ENCODE results near the gene FBXL15.

Gene FBXL15, protein sequence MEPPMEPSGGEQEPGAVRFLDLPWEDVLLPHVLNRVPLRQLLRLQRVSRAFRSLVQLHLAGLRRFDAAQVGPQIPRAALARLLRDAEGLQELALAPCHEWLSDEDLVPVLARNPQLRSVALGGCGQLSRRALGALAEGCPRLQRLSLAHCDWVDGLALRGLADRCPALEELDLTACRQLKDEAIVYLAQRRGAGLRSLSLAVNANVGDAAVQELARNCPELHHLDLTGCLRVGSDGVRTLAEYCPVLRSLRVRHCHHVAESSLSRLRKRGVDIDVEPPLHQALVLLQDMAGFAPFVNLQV

GRCh38 chr10:102420714-102421506 lies at the start of gene FBXL15:
FBXL15 (plus strand) TSS chr10:102420836; CDS start chr10:102421130, 294 bp downstream.
- DNase-seq: peak; percentile 96

- no peak for DNase-seq
These were observed 49.3 kb upstream of the FBXL15 start for GRCh38 chr10:102371295-102371694.

GRCh38 chr10:102375250-102375649 lies 45.4 kb upstream of the FBXL15 start:
- DNase-seq: no peak

- DNase-seq: no peak
These were observed 44.8 kb upstream of the FBXL15 start for GRCh38 chr10:102375867-102376266.

DNA sequence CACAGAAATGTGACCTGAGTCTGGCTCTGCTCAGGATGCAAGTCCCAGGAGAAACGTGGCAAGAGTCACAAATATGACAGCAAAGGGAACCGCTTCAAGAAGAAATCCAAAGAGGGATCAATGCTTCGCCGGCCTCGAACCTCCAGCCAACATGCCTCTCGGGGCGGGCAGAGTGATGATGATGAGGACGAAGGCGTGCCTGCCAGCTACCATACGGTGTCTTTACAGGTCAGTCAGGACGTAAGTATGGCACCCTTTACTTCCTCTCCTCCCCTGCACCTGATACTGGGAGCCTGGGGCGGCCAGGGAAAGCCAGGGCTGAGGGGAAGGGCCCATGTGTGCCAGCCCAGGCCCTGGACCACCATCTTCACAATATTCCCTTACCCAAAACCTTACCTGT lies 43.7 kb upstream of the FBXL15 start:
- DNase-seq: no peak

GRCh38 chr10:102379383-102379782 lies 41.3 kb upstream of the FBXL15 start:
- DNase-seq: no peak

DNA sequence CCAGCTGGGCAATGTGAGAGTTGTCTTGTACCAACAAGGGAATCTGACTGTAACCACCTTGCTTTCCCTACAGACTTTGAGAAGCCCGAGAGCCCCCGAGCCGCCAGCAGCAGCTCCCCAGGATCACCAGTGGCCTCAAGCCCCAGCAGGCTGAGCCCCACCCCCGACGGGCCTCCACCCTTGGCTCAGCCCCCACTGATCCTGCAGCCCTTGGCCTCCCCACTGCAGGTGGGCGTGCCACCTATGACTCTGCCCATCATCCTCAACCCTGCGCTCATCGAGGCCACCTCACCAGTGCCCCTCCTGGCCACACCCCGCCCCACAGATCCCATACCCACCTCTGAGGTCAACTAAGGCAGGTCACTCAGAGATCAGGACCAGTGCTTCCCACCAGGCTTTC lies 38.7 kb upstream of the FBXL15 start:
- DNase-seq: no peak

- no peak for DNase-seq
These were observed 37.8 kb upstream of the FBXL15 start for GRCh38 chr10:102382871-102383270.

GRCh38 chr10:102384053-102384452 lies 36.6 kb upstream of the FBXL15 start:
- no peak for DNase-seq

GRCh38 chr10:102384606-102385429 lies 35.8 kb upstream of the FBXL15 start:
- no peak for DNase-seq

- DNase-seq: no peak
These were observed 30.7 kb upstream of the FBXL15 start for GRCh38 chr10:102389894-102390293.

DNA sequence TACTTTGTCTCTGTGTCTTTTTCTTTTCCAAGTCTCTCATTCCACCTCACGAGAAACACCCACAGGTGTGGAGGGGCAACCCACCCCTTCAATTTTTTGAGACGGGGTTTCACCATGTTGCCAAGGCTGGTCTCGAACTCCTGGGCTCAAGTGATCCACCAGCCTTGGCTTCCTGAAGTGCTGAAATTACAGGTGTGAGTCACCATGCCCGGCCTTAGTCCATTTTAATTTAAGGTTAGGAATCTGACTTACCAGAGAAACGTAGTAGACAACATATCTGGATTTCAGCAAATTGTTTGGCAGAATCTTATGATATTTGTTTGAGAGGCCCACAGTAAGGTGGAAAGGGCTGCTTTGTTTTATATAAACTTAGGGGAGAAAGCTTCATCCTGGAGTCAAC lies 28.3 kb upstream of the FBXL15 start:
- DNase-seq: no peak

- no peak for DNase-seq
These were observed 27.1 kb upstream of the FBXL15 start for GRCh38 chr10:102393411-102394078.

DNA sequence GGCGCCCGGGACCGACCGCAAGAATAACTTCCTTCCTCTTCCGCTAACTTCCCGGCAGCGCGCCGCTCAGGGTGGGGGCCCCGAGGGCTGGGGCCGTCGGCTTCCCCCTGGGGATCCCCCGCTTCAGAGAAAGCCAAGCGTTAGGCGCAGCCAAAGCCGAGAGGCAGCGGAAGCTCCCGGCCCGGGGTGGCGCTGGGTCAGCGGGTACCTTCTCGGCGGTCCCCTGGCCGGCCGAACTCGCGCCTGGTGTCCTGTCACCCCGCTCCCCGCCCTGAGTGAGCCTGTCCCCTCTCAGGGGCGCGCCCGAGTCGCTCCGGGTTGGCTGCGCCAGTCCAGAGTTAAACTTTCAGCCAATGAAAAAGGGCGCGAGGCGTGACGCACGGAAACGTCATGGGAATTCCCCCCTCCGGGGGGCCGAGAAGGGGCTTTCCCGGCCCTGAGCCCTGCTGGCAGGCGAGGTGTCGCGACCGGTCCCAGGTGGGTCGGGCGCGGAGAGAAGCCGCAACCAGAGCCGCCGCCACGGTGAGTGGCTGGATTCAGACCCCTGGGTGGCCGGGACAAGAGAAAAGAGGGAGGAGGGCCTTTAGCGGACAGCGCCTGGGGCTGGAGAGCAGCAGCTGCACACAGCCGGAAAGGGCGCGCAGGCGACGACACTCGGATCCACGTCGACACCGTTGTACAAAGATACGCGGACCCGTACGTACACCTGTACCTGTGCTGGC lies 26.4 kb upstream of the FBXL15 start:
- peak; percentile 88 for DNase-seq

DNA sequence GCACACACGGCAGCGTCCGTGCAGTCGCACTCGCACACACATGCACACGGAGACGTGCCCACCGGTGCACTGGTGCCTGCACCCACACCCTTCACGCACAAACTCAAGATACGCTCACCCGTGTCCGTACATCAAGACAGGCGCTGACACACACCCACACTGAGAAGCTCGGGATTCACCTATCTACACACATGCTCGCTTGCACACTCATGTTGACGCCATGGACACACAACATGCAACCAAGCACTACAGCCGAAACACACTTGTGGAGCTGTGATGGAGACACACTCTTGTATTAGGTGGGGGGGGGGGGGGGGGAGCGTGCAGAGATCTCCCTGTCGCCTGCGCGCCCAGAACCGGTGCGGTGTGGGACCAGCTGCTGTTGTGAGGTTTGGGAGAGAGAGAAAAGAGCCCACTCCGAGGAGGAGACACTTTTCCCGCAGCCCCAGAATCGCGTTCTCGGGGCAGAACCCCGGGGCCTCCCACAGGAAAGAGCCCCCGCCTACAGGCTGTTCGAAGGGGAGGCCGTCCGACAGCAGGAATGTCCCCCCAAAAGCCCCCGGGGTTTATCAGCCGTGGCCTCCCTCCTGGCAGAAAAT lies 25.7 kb upstream of the FBXL15 start:
- DNase-seq: no peak

GRCh38 chr10:102395400-102396316 lies 25.0 kb upstream of the FBXL15 start, which contains the start of gene NFKB2:
NFKB2 (plus strand) TSS chr10:102395705; CDS start chr10:102395960, 255 bp downstream.
- DNase-seq: peak; percentile 79

DNA sequence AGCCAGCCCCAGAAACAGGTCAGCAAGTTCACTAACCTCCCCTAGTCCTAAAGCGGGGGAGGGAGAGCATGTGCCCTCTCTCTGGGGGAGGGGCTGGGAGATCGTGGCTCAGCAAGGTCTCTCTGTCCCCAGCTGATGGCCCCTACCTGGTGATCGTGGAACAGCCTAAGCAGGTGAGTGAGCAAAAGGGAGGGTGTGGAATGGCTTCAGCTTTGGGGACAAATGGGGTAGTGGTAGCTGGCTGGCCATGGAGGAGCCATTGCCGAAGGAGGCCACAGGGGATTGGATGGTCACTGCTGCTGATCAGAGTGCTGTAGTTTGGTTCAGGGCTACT lies 24.4 kb upstream of the FBXL15 start:
- DNase-seq: no peak

- no peak for DNase-seq
These were observed 23.9 kb upstream of the FBXL15 start for GRCh38 chr10:102396730-102397151.

DNA sequence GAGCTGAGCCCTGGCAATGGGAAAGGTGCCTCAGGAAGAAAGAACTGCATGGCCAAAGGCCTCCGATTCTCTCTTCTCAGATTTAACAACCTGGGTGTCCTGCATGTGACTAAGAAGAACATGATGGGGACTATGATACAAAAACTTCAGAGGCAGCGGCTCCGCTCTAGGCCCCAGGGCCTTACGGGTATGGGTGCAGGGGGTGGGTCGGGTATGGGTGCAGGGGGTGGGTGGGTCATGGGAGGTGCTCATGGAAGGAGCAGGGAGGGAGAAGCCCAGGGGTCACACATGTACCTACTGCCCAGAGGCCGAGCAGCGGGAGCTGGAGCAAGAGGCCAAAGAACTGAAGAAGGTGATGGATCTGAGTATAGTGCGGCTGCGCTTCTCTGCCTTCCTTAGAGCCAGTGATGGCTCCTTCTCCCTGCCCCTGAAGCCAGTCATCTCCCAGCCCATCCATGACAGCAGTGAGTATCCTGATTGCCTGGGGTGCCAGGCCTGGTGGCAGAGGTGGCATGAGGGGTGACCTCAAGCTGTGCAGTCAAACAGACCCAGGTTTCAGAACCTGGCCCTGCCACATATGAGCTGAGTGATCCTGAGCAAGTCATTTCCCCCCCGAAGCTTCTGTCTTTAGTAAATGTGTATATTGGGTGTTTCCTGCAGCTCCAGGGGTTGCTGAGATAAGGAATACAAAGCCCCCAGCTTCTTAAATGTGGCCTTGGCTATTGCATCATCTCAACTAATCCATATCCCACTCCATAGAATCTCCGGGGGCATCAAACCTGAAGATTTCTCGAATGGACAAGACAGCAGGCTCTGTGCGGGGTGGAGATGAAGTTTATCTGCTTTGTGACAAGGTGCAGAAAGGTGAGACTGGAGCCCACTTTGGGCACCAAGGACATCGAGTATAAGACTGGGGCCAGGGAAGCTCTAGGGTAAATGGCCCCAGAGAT lies 23.1 kb upstream of the FBXL15 start:
- no peak for DNase-seq

Measured in fibroblast of upper back skin (primary cell).